ENCODE measurements around the gene FBLN1.

FBLN1 gene

GRCh38 chr22:45574069-45574703, 71.5 kb downstream of the FBLN1 start:
- DNase-seq, result no peak

- DNase-seq, result no peak
These were observed 72.5 kb downstream of the FBLN1 start for GRCh38 chr22:45575173-45575572.

GRCh38 chr22:45575607-45576272, 73.1 kb downstream of the FBLN1 start:
- no peak for DNase-seq

GRCh38 chr22:45576273-45576625, 73.6 kb downstream of the FBLN1 start:
- DNase-seq, result no peak

- DNase-seq, result no peak
These were observed 74.2 kb downstream of the FBLN1 start for GRCh38 chr22:45576730-45577464.

GRCh38 chr22:45577746-45578523, 75.3 kb downstream of the FBLN1 start:
- no peak for DNase-seq

- DNase-seq, result no peak
These were observed 76.0 kb downstream of the FBLN1 start for GRCh38 chr22:45578524-45579147.

- DNase-seq, result no peak
These were observed 76.6 kb downstream of the FBLN1 start for GRCh38 chr22:45579306-45579705.

GRCh38 chr22:45579806-45580725, 77.4 kb downstream of the FBLN1 start:
- no peak for DNase-seq

GRCh38 chr22:45580726-45581381, 78.2 kb downstream of the FBLN1 start:
- DNase-seq, result no peak

- no peak for DNase-seq
These were observed 78.9 kb downstream of the FBLN1 start for GRCh38 chr22:45581549-45582080.

- DNase-seq, result no peak
These were observed 79.7 kb downstream of the FBLN1 start for GRCh38 chr22:45582236-45582954.

GRCh38 chr22:45582955-45583320, 80.3 kb downstream of the FBLN1 start:
- no peak for DNase-seq

GRCh38 chr22:45583504-45583903, 80.8 kb downstream of the FBLN1 start:
- no peak for DNase-seq

GRCh38 chr22:45584121-45584570, 81.5 kb downstream of the FBLN1 start:
- DNase-seq, result no peak

GRCh38 chr22:45584621-45585436, 82.1 kb downstream of the FBLN1 start:
- no peak for DNase-seq

GRCh38 chr22:45585437-45585755, 82.7 kb downstream of the FBLN1 start:
- no peak for DNase-seq

- DNase-seq, result no peak
These were observed 83.4 kb downstream of the FBLN1 start for GRCh38 chr22:45585946-45586540.
